ENCODE data around the gene ZNF426.

The ZNF426 gene

GRCh38 chr19:9494096-9494495 lies 44.3 kb downstream of the ZNF426 start:
- no peak for DNase-seq

GRCh38 chr19:9487016-9487415 lies 51.4 kb downstream of the ZNF426 start:
- DNase-seq = no peak

GRCh38 chr19:9485140-9485539 lies 53.3 kb downstream of the ZNF426 start:
- no peak for DNase-seq

- no peak for DNase-seq
Measured at GRCh38 chr19:9474975-9475374, 63.5 kb downstream of the ZNF426 start.

All from NCI-H1417 treated with DMSO at 0.1 percent for 48 hours (cell line).